GM19397 (cell line): Measurements from ENCODE around the gene SLC39A7.

Experiments
- ATAC-seq: cut with Tn5 transposase; IDR thresholded peaks from one replicate; pipeline ENCODE4 v1.9.1; 2021; ENCODE audit warnings: mild to moderate bottlenecking, moderate library complexity; ENCODE audit not compliant: unreplicated experiment

Gene SLC39A7

DNA sequence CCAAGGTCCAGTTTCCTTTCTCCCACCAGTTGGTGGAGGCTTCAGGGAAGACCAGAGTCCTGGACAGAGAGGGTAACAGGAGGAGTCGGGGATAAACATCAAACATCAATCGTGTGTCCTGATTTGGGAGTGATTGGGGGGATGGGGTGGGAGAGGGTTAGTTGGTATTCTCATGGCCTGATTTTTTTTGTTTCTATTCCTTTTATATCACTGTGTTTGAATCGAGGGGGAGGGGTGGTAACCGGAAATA is 3.4 kb downstream of the SLC39A7 start:
- ATAC-seq, result no peak

DNA sequence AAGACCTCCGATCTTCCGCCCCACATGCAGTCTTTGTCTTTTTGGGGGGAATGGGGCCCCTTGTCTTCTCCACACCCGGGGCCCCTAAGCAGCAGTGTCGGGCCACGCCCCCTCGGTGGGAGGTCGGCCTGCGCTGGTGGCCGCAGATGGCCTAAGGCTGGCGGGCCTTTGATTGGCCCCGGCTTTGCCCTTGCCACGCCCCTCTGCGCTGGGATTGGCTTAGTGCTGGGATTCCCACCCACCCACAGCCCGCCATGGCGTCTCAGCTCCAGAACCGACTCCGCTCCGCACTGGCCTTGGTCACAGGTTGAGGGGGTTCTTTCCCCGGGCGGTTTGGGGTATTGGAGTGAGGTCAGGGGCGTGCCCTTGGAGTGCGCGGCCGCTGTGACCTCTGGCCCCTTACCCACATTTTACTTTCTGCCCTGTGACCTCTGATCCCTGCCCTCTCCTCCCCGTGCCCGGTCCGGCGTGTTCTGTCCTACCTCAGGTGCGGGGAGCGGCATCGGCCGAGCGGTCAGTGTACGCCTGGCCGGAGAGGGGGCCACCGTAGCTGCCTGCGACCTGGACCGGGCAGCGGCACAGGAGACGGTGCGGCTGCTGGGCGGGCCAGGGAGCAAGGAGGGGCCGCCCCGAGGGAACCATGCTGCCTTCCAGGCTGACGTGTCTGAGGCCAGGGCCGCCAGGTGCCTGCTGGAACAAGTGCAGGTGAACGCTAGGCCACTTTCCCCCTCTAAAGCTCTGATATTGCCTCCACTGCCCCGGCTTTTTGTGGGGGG is 3.9 kb downstream of the SLC39A7 start, which contains the start of gene HSD17B8:
TSS of gene HSD17B8 (plus strand) at position 241 of the 776 bp plus-strand sequence. CDS start at position 255, 14 bp downstream.
- ATAC-seq, result peak; percentile 40

DNA sequence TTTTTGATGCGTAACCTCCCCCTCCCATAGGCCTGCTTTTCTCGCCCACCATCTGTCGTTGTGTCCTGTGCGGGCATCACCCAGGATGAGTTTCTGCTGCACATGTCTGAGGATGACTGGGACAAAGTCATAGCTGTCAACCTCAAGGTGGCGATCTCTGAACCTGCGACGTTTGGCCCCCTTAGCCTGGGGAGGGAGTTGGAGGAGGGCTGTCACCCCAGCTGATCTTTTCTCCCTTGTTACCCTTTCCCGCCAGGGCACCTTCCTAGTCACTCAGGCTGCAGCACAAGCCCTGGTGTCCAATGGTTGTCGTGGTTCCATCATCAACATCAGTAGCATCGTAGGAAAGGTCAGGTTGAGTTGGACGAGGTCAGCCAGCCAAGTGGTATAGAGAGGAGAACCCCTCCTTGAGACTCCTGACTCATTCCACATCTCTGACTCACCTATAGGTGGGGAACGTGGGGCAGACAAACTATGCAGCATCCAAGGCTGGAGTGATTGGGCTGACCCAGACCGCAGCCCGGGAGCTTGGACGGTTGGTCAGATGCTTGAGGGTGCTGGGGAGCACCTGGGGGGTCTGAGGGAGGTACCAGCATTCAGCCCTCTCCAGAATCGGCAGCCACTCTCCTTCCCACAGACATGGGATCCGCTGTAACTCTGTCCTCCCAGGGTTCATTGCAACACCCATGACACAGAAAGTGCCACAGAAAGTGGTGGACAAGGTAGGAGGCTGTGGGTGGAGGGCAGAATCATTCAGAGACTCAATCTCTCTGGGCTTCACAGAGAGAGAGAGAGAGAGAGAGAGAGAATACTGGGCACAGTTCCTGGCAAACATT is 4.7 kb downstream of the SLC39A7 start:
- no peak for ATAC-seq

- no peak for ATAC-seq
These were observed 5.6 kb downstream of the SLC39A7 start for GRCh38 chr6:33206027-33206863.

DNA sequence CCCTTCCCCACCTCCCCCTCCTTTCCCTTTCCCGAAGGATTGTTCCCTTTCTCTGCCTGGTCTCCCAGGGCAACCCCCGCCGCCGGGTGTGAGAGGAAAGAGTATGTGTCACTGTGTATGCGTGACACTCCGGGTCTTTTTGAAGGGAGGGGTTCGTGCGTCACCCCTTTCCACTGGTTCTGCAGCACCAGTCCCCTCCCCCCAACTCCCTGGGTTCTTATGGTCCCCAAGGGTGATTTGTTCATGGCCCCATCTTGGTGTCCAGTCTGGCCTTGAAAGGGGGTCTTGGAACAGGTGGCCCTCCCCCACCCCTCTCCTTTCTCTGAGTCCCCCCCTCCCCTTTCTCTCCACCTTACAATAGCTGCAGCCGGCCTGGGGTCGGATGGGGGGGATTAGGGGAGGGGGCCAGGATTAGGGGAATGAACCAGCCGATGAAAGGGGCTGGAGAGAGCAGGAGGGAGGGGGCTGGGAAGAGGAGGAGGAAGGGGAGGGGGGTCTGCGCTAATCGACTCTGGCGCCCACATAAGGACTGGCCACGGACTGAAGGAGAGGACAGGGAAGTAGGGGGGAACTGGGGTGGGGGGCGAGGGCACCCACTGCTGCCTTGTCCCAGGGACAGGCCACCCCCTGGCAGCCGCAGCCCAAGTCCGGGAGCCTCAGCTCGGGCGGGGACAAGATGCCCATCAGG is 6.3 kb downstream of the SLC39A7 start:
- no peak for ATAC-seq

DNA sequence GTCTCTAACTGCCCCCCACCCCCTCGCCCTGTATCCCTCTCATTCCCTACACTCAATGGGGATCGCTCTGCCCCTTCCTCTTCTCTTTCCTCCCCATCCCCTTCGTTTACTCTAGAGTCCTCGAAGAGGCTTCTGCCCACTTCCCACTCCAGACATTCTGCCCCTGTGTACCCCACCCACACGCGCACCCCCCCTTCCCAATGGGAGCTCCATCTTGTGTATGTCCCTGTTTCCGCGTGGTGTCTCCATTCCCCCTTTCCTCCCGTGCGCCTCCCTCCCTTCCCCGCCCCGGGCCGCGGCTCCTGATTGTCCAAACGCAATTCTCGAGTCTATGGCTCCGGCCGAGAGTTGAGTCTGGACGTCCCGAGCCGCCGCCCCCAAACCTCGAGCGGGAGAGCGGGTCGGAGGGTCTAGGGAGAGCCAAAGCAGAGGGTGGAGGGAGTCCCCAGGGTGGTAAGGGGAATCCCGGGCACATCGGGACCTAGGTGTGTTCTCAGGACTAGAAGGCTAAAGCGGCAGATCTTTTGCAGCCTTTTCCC is 7.0 kb downstream of the SLC39A7 start:
- ATAC-seq, result peak; percentile 2

GRCh38 chr6:33208091-33208967 is 7.7 kb downstream of the SLC39A7 start, which contains the start of gene RING1:
TSS of gene RING1 (plus strand) at chr6:33208500. CDS start at chr6:33208823, 323 bp downstream.
- peak; percentile 65 for ATAC-seq

DNA sequence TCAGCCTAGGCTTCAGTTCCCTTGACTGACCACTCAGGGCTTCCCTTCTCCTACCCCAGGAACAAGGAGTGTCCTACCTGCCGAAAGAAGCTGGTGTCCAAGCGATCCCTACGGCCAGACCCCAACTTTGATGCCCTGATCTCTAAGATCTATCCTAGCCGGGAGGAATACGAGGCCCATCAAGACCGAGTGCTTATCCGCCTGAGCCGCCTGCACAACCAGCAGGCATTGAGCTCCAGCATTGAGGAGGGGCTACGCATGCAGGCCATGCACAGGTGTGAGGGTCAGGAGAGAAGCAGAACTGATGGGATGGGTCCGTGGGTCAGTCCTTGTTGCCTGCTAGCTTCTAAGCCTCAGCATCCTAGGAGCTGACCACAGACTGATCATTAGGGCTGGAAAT is 9.2 kb downstream of the SLC39A7 start:
- no peak for ATAC-seq

DNA sequence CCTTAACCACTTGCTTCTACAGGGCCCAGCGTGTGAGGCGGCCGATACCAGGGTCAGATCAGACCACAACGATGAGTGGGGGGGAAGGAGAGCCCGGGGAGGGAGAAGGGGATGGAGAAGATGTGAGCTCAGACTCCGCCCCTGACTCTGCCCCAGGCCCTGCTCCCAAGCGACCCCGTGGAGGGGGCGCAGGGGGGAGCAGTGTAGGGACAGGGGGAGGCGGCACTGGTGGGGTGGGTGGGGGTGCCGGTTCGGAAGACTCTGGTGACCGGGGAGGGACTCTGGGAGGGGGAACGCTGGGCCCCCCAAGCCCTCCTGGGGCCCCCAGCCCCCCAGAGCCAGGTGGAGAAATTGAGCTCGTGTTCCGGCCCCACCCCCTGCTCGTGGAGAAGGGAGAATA is 10.5 kb downstream of the SLC39A7 start:
- no peak for ATAC-seq

DNA sequence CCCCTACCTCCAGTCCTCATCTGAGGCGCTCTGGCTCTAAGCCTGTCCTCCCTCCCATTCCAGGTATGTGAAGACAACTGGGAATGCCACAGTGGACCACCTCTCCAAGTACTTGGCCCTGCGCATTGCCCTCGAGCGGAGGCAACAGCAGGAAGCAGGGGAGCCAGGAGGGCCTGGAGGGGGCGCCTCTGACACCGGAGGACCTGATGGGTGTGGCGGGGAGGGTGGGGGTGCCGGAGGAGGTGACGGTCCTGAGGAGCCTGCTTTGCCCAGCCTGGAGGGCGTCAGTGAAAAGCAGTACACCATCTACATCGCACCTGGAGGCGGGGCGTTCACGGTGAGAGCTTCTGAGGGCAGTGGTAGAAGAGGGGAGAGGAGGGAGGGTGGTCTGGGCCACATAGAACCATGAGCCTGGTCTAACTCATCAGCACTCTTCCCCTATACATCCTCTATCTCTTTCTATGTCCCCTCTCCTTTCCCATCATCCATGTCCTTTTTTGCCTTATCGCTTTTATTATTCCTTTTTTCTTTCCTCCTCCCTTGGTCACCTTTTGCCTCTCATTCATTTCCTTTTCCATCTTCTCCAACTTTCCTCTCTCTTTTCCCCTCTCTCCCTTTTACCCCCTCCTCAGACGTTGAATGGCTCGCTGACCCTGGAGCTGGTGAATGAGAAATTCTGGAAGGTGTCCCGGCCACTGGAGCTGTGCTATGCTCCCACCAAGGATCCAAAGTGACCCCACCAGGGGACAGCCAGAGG is 11.2 kb downstream of the SLC39A7 start:
- ATAC-seq, result no peak

DNA sequence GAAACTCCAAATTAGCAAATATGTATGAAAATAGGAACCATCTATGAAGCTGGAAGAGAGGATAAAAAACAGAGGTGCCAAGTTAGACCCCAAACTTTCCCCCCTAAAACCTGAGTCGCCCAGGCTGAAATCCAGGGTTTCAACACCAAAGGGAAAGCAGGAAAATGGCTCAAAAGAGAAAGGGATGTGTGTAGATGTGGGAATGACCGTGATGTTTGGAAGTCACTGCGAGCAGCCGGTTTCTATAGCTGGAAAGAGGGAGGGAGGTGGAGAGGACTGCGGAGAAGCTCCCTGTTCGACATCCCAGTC is 12.1 kb downstream of the SLC39A7 start:
- no peak for ATAC-seq

GRCh38 chr6:33213166-33213988 is 12.7 kb downstream of the SLC39A7 start:
- no peak for ATAC-seq

DNA sequence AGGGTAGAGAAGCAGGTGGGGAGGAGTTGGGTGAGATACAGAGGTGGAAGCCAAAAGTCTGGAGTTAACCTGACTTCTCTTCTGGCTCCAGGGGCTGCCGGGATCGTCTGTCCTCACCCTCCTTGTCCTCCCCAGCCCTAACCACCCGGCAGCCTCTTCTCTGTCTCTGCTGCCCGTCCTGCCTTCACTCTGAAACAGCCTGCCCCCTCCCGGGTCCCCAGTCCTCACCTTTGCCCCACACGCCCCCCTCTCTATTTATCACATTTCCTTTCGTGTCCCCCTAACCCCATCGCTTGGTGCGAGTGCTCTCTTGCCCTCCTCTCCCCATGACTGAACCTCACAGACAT is 13.3 kb downstream of the SLC39A7 start:
- no peak for ATAC-seq

DNA sequence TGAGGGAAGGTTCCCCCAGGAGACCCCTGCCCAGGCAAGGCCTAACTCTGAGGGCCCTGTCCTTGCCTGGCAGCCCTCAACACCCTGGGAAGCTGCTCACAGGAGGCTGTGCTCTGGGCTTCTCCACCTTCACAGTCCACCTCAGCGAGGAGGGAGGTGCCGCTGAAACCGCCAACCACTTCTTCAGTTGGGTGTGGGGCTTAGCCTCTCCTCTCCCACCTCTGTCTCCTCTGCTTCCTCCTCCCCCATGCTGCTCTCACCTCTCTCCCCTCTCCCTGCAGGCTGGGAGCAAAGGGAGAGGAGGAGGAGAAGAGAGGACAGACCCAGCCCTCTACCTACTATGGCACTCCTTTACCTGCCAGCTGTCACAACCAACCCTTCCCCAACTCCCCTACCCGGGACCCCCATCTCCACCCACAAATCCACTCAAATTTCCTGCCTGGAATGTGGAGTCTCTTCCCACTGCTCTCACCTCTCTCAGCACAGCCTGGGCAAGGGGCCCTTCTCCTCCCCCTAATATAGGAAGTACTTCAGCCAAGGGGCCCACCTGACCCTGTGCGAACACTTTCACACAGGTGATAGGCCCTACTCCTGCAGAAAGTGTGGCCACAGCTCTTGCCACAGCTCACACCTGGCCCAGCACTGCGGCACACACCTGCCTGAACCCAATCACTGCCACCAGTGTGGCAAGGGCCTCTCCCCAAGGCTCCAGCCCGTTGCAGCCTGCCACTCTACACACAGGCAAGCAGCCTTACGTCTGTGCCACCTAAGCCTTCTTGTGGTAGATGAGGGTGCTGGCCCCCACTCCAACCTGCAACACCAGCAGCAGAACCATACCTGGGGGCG is 14.8 kb downstream of the SLC39A7 start:
- no peak for ATAC-seq

DNA sequence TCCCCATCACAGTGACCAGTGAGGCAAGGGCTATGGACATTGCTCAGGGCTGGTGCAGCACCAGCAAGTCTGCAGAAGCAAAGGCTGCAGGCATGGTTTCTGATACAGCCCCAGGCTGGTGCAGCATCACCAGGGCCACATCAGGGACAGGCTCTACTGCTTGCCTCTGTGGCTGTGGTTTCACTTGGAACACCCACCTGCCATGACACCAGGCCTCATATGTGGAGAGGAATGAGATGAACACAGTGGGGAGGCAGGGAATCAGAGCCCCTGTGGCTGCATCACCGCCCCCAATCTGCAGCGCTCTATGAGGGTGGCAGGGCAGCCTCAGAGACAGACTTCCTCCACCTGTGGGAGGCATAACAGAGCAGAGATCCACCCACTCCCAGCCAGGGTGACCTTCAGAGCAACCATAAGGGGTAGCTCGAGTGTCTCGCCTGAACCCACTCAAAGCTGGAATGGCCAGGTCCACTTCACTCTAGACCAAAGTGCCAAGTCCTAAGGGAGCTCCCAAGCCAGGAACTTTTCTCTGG is 15.5 kb downstream of the SLC39A7 start:
- no peak for ATAC-seq

GRCh38 chr6:33217246-33217645 is 16.6 kb downstream of the SLC39A7 start:
- ATAC-seq, result no peak

- no peak for ATAC-seq
These were observed 17.0 kb downstream of the SLC39A7 start for GRCh38 chr6:33217681-33218080.
